Panc1 (cell line): ENCODE data around the gene CD37. TPM values are rescaled to one million over a fixed set of nuclear protein-coding genes. Genes with fewer than 3 reads are reported as not detected.
"Not testable (repeated sequence)": the region's sequence is repeated elsewhere in the genome, so short reads cannot be mapped to it uniquely, and the experiment has no call there.

Source experiments
- ATAC-seq: fragments of 200-7000 bp; cut with Tn5 transposase; 2 replicates; pipeline ENCODE4 v1.9.1; 2020; ENCODE audit warnings: mild to moderate bottlenecking, moderate library complexity
- BruUV-seq: library from RNA; stranded (reverse); fragments of 400-500 nt; replicated peaks from 2 replicates; lab custom pipeline; 2021; lab: Mats Ljungman, UMichigan
- CTCF ChIA-PET: fragments of 300-600 bp; sonication (Branson Sonifier 250); formaldehyde crosslinking; loops from one replicate; lab custom pipeline; 2022; ENCODE audit warnings: antibody characterized with exemption; lab: Charles Lee
- POLR2A ChIA-PET: fragments of 300-600 bp; sonication (Branson Sonifier 250); formaldehyde crosslinking; loops from one replicate; lab custom pipeline; 2022; ENCODE audit warnings: antibody characterized with exemption; lab: Charles Lee
- DNase-seq: peaks from one replicate; pipeline ENCODE4 v3.0.0-alpha.2; 2010; ENCODE audit warnings: low read depth, low spot score
- H3K27ac ChIP-seq: 2 replicates; pipeline ENCODE4 v1.5.1; 2011; ENCODE audit warnings: mild to moderate bottlenecking, low read length, inconsistent platforms
- H3K27me3 ChIP-seq: fragments of 200-500 bp; sonication (Bioruptor generic); 2 replicates; pipeline ENCODE4 v1.6.0; 2014; ENCODE audit warnings: low read length, inconsistent platforms; ENCODE audit not compliant: control insufficient read depth, insufficient read depth
- H3K36me3 ChIP-seq: fragments of 200-500 bp; sonication (Bioruptor generic); 2 replicates; pipeline ENCODE4 v1.5.1; 2014; ENCODE audit warnings: inconsistent platforms, mild to moderate bottlenecking, low read length, moderate library complexity; ENCODE audit not compliant: control insufficient read depth, insufficient read depth
- H3K4me1 ChIP-seq: 2 replicates; pipeline ENCODE4 v1.5.1; 2011; ENCODE audit warnings: inconsistent platforms, mild to moderate bottlenecking, low read length, moderate library complexity; ENCODE audit not compliant: control insufficient read depth, insufficient read depth
- H3K4me3 ChIP-seq, 2 experiments: 2 replicates each; pipeline ENCODE4 v1.5.1; 2011 to 2012; ENCODE audit warnings: low read depth in 2 of 2, low read length in 2 of 2, mild to moderate bottlenecking in 2 of 2, inconsistent platforms in 1 of 2, moderate library complexity in 1 of 2
- H3K9me3 ChIP-seq: fragments of 200-500 bp; sonication (Bioruptor generic); 2 replicates; pipeline ENCODE4 v1.5.1; 2014; ENCODE audit warnings: low read depth, mild to moderate bottlenecking, inconsistent platforms, low read length, moderate library complexity; ENCODE audit not compliant: control insufficient read depth, insufficient read depth
- CTCF ChIP-seq: fragments of 450-650 bp; IDR thresholded peaks from 2 replicates; pipeline ENCODE4 v1.5.1; 2017; ENCODE audit warnings: mild to moderate bottlenecking
- POLR2AphosphoS5 ChIP-seq: IDR thresholded peaks from 2 replicates; pipeline ENCODE4 v1.6.1; 2012; ENCODE audit warnings: mild to moderate bottlenecking, low read depth, low read length, moderate library complexity
- REST ChIP-seq, 2 experiments: IDR thresholded peaks; 2 replicates each; pipeline ENCODE4 v1.6.1; 2011 to 2012; ENCODE audit warnings: low read depth in 2 of 2, control low read depth in 1 of 2, low read length in 1 of 2, mild to moderate bottlenecking in 1 of 2, moderate library complexity in 1 of 2; ENCODE audit not compliant: insufficient read depth in 1 of 2
- SIN3A ChIP-seq: IDR thresholded peaks from 2 replicates; pipeline ENCODE4 v1.6.1; 2012; ENCODE audit warnings: low read depth, mild to moderate bottlenecking, low read length, moderate library complexity, borderline replicate concordance; ENCODE audit not compliant: insufficient read depth
- TCF7L2 ChIP-seq: IDR thresholded peaks from 2 replicates; pipeline ENCODE4 v1.6.1; 2011; ENCODE audit warnings: mild to moderate bottlenecking, low read depth, low read length, inconsistent platforms
- in situ Hi-C: cut with HindIII; loops from 2 replicates; pipeline ENCODE4 v1.10.0; 2016; ENCODE audit warnings: low sequenced_read_pairs, low pct_unique_long_range_greater_than_20kb
- intact Hi-C: fragments of 100-400 bp; cut with micrococcal nuclease; formaldehyde crosslinking; loops from one replicate; pipeline ENCODE4 v1.10.0; 2022; ENCODE audit not compliant: unreplicated experiment
- total RNA-seq: library from RNA; stranded (reverse); gene quantifications from one replicate; pipeline ENCODE4 v1.2.1, GENCODE V29; 2021; ENCODE audit not compliant: unreplicated experiment

Gene CD37
- total RNA-seq, 1 experiment from 2014 or later = 0.33 TPM

- BruUV-seq = no TSS peak
- intact Hi-C loops (no loop called here), in situ Hi-C loops (no loop called here)
- no peak for ATAC-seq
- H3K4me3 ChIP-seq = no peak overlapping the region
- no peak for DNase-seq
- H3K4me1 ChIP-seq = no peaks in the 10 kb centered on the region
- no peaks in the 10 kb centered on the region for H3K27me3 ChIP-seq
- peaks cover 5% of the 10 kb centered on the region; the same call in 1 of the 2 replicates for H3K9me3 ChIP-seq
- CTCF ChIA-PET = no interaction called here
- H3K36me3 ChIP-seq = no peaks in the 10 kb centered on the region
- no peak overlapping the region for H3K27ac ChIP-seq
- POLR2A ChIA-PET = no interaction called here
- TF ChIP-seq SIN3A = no peak
- no peak for TF ChIP-seq CTCF
- TF ChIP-seq TCF7L2 = no peak
- no peak for TF ChIP-seq REST (IDR thresholded peaks at IDR 0.05; ENCODE audit: insufficient read depth in 1 of 2, low read depth in 2 of 2, low read length in 1 of 2)
- TF ChIP-seq POLR2AphosphoS5 = no peak
Observed at GRCh38 chr19:49371184-49371583, 36.0 kb downstream of the CD37 start.

- H3K9me3 ChIP-seq, H3K4me3 ChIP-seq, ATAC-seq, DNase-seq, H3K27me3 ChIP-seq, POLR2A ChIA-PET, BruUV-seq, H3K36me3 ChIP-seq, intact Hi-C loops, CTCF ChIA-PET, H3K27ac ChIP-seq, H3K4me1 ChIP-seq, in situ Hi-C loops: not testable (repeated sequence)
Observed at GRCh38 chr19:49373174-49373573, 38.0 kb downstream of the CD37 start.

- no peaks in the 10 kb centered on the region for H3K9me3 ChIP-seq
- ChIA-PET CTCF (interaction anchor here (0.6 kb wide), 1 partner anchor 69 kb away, joined by 10 read pairs; no protein-coding TSS in a partner anchor), POLR2A (no interaction called here)
- no peak overlapping the region for H3K4me3 ChIP-seq
- intact Hi-C loops = no loop called here
- TF ChIP-seq POLR2AphosphoS5 = no peak
- TF ChIP-seq SIN3A = no peak
- TF ChIP-seq CTCF = no peak
- no peak for TF ChIP-seq TCF7L2
- TF ChIP-seq REST (IDR thresholded peaks at IDR 0.05; ENCODE audit: insufficient read depth in 1 of 2, low read depth in 2 of 2, low read length in 1 of 2) = no peak
- no peaks in the 10 kb centered on the region for H3K4me1 ChIP-seq
- in situ Hi-C loops = no loop called here
- ATAC-seq (no peak), DNase-seq (no peak)
- H3K27me3 ChIP-seq = no peaks in the 10 kb centered on the region
- no TSS peak for BruUV-seq
- H3K27ac ChIP-seq = no peak overlapping the region
- H3K36me3 ChIP-seq = no peaks in the 10 kb centered on the region
Observed at GRCh38 chr19:49374665-49375434, 39.6 kb downstream of the CD37 start.
